Stimulated activated CD8-positive, alpha-beta memory T cell treated with anti-CD3 and anti-CD28 coated beads, Interleukin-7, amount 100 ng/mL, for 1 hour (primary cell): ENCODE results near the gene PLCG1.

Experiments
- DNase-seq, 2 donors: peaks; one replicate each; pipeline ENCODE4 v3.0.0-alpha.2; 2020; ENCODE audit warnings: low read depth in 2 of 2

PLCG1 gene

DNA sequence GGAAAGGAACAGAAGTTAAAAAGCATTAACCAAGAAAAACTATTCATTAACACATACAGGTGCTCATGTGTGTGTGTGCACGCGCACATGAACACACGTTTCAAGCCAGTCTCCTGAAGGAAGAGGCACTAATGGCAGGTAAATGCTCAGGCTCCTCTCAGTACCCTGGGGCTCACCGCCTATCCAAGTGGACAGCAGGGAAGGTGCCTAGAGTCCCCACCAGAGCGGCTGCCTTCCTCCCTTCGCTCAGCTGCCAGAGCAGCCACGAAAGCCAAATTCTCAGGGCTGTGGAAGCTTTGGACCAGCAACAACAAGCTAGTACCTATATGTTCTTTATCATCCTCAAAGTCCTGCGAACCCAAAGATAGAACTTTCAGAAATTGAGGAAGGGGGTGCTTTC, 42.6 kb downstream of the PLCG1 start:
- DNase-seq = no peak

- no peak for DNase-seq
These were observed 43.4 kb downstream of the PLCG1 start for GRCh38 chr20:41180599-41181333.

DNA sequence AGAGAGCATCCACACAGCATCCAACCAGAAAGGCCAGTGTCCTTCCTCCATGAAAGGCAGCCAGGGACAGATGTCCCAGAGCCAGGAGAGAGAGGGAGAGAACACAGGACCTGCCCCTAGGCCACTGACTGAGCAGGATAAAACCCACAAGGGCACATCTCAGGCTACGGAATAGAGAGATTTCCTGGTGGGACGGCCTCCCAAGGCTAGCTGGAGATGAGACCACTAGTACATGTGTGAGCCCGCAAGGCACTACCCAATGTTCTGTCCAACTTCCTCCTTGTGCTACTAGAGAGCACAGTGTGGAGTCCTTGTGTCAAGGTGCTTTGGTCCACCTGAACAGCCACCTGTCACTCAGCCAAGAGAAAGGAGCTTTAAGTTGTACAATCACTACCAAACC, 44.2 kb downstream of the PLCG1 start:
- DNase-seq = no peak

GRCh38 chr20:41182296-41183212, 45.2 kb downstream of the PLCG1 start:
- DNase-seq = no peak

GRCh38 chr20:41183391-41183790, 46.0 kb downstream of the PLCG1 start:
- DNase-seq = no peak

DNA sequence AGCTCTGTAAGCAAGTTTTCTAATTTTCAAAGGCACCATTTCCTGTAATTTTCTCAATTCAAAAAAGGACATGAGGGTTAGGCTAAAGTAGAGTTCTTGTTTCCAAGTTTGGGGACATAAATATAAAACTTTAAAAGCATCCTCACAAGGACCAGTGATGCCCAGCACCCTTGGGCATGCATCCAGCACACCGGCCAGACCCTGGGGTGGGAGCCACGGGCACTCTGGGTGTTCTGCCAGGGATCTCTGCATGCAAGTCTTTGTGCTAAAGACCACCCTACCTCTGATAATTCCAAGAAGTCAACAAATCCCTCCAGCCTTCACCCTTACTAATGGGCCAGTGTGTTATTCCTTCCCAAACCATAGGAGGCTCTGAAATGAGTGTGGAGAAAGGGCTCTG, 46.5 kb downstream of the PLCG1 start:
- no peak for DNase-seq

DNA sequence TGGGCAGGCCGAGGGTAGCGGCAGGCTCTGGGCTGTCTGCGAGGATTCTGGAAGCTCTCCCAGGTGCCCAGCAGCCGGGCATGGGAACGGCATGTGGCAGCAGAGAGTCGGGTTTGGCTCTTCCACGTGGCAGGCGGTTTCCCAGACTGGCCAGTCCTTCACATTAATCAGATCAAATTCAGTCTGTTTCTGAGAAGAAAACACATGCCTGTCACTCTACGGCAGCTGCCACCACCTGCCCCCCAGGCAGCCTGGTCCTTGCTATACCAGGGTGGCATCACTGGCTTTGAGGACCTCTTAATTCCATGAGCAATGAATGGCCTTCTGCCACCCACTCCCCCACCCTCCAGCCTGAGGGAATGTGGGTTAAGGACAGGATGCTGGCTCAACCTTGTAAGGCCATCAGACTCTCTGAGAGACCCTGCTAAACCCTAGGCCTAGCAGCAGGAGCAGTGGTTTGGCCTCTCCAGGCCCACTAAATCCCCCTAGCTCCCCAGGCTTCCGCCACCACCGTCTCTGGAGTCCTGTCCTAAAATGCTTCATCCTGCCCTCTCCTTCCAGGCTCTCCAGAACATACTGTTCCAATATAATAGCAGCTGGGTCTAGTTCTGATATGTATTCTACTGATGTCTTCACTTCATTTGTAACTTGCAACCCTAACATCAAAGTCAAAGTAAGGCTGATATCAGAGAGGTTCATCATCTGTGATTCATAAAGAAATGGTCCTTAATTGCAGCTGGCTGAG, 47.8 kb downstream of the PLCG1 start:
- no peak for DNase-seq

GRCh38 chr20:41187668-41188067, 50.3 kb downstream of the PLCG1 start:
- DNase-seq = no peak

GRCh38 chr20:41191562-41192500, 54.5 kb downstream of the PLCG1 start:
- no peak for DNase-seq

DNA sequence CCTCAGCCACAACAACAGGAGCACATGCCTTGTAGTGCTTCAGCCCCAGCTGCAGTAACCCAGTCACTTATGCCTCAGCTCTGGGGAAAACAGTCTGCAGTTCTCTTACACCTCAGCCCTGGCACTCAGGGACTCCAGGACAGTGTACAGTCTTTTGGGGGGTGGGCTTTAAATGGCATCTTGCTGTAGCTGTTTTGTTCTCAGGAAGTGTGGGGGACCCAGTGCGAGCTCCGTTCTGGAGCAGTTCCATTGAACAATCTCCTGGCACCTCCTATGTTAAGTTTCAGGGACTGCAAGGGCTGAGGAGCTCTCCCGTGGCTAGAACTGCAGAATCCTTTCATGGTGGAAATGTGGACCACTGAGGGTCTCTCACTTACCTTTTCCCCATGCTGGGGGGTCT, 55.2 kb downstream of the PLCG1 start:
- no peak for DNase-seq

DNA sequence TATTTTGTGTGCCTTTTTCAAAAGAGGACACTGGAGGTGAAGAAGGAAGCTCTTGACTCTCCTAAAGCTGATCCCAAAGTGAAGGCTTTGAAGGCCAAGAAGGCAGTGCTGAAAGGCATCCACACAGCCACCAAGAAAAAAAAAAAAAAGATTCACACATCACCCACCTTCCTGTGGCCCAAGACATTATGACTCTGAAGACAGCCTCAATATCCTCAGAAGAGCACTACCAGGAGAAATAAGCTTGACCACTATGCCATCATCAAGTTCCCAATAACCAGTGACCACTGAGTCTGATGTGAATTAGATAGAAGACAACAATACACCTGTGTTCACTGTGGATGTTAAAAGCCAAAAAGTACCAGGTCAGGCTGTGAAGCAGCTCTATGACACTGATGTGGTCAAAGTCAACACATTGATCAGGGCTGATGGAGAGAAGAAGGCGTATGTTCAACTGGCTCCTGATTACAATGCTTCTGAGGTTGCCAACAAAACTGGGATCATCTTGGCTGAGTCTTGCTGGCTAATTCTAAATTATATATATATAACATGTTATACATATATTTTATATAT, 59.4 kb downstream of the PLCG1 start:
- DNase-seq = no peak

GRCh38 chr20:41198443-41198842, 61.1 kb downstream of the PLCG1 start:
- no peak for DNase-seq

- DNase-seq = no peak
These were observed 63.3 kb downstream of the PLCG1 start for GRCh38 chr20:41200446-41201202.

DNA sequence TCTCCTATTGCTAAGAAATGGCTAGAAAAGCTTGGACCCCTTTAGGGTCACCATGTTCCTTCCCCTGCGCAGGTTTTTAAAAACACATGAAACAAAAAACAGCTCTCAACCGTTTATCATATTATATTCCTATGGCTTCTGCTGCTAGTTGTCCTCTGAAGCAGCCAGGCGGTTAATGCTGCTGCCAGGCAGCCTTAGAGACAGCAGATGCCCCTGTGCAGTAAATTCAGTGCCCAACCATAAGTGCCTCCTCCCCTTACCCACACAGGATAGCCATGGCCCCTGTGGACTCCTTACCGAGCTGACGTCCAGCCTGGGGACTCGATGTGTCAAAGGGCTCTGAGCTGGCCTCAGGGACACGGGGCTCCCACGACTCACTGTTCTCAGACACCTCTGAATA, 64.4 kb downstream of the PLCG1 start:
- DNase-seq = no peak

DNA sequence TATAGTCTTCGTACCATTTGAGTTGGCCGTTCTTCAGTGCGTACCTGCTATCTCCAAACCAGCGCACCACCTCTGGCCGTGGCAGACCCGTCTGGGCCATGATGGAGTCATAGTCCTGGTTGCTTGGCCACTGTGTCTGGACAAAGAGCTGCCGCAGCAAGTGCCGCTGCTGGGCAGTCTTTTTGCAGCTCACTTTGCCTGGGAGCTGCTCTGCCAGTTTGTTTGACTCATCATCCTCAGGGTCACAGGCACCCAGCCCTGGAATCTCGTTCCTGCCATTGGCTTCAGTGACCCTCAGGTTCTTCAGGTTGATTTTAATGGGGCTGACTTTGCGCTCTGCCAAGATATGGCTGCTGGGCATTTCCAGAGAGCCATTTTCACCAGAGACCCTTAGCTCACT, 65.1 kb downstream of the PLCG1 start:
- DNase-seq = no peak

DNA sequence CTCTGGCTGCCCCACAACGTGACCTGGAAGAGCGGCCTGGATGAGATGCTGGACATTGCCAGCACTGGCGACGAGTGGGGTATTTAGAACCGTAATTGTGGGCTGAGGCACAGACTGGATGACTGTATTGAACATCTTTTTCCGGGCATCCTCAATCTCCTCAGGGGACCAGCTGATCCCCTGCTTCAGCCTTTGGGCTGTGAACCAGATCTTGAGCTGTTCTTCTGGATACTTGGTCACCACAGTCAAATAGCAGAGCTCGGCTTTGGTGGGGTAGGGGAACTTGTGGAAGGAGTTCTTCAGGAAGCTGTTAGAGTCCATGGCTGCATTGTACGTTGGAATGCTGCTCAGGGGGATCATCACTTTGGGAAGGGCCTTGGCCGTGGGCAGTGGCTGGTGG, 66.3 kb downstream of the PLCG1 start:
- no peak for DNase-seq

- no peak for DNase-seq
These were observed 67.2 kb downstream of the PLCG1 start for GRCh38 chr20:41204304-41205265.

DNA sequence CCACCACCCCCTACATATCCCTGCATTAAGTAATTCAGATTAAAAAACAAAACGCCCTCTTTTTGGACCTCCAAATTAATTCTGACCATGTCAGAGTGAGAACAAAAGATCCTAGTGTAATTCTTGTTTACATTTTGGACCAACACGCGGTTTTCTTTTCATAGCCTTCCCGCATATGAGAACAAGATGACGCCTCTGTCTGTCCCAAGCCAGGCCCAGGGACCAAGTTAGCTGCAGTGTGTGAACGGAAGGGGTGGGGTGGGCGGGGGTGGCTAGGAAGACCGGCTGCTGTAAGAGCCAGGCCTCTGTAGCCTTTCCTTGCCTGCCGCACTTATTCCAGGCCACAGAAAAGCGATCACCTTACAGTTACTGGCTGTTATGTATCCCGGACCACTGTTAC, 68.0 kb downstream of the PLCG1 start:
- no peak for DNase-seq
